Uterus (tissue), 4 donors: ENCODE results near the gene NCOA1. TPM values are rescaled to one million over a fixed set of nuclear protein-coding genes. Genes with fewer than 3 reads are reported as not detected.

ENCODE experiments used
- DNase-seq, 2 donors: peaks; one replicate each; pipeline ENCODE4 v3.0.0-alpha.2; 2019 to 2020
- H3K27ac ChIP-seq, 2 donors: fragments of 200-600 bp; sonication (generic); 1 replicate in 1 of 2; 2 replicates in 1 of 2; pipeline ENCODE4 v1.5.1; 2016 to 2018
- H3K27me3 ChIP-seq, 2 donors: fragments of 200-600 bp; sonication (generic); one replicate each; pipeline ENCODE4 v1.5.1; 2018 to 2019; ENCODE audit warnings: control low read depth in 1 of 2
- H3K36me3 ChIP-seq, 2 donors: fragments of 200-600 bp; sonication (generic); one replicate each; pipeline ENCODE4 v1.5.1; 2019; ENCODE audit warnings: control low read depth in 1 of 2
- H3K4me1 ChIP-seq, 2 donors: fragments of 200-600 bp; sonication (generic); one replicate each; pipeline ENCODE4 v1.5.1; 2018 to 2019; ENCODE audit warnings: control low read depth in 1 of 2
- H3K4me3 ChIP-seq, 2 donors: fragments of 200-600 bp; sonication (generic); 1 replicate in 1 of 2; 2 replicates in 1 of 2; pipeline ENCODE4 v1.5.1; 2018 to 2019; ENCODE audit warnings: mild to moderate bottlenecking in 1 of 2
- H3K9me3 ChIP-seq, 2 donors: fragments of 200-600 bp; sonication (generic); one replicate each; pipeline ENCODE4 v1.5.1; 2019; ENCODE audit warnings: control low read depth in 1 of 2
- POLR2A ChIP-seq, 2 donors: fragments of 450-650 bp; IDR thresholded peaks; one replicate each; pipeline ENCODE4 v1.6.1; 2016; ENCODE audit warnings: antibody characterized with exemption in 2 of 2, mild to moderate bottlenecking in 1 of 2, moderate library complexity in 1 of 2
- intact Hi-C: fragments of 100-400 bp; cut with DNase I; formaldehyde crosslinking; loops from one replicate; pipeline ENCODE4 v1.15.1; 2023; ENCODE audit warnings: low total_unique reads
- total RNA-seq, 4 donors: library from RNA; depleted of rRNA in 3 of 4; stranded (reverse); fragments of >200 nt in 3 of 4; gene quantifications; one replicate each; pipeline versions ENCODE4 v1.1.0 to v1.2.4, GENCODE V29; 2014 to 2023
- TF ChIP-seq, protein P1 (sequence below), 4 experiments: fragments of 200-600 bp in 2 of 4; fragments of 450-650 bp in 2 of 4; sonication (generic) in 2 of 4; IDR thresholded peaks; one replicate each; pipeline ENCODE4 v1.5.1; 2016 to 2019; ENCODE audit warnings: antibody characterized with exemption in 4 of 4, mild to moderate bottlenecking in 2 of 4, moderate library complexity in 1 of 4
- donor health status: DM: yes; HTN: yes; CAD: no.

The NCOA1 gene
- total RNA-seq, 4 donors from 2014 or later = 38.7 to 88.5 (median 62.0) TPM

DNA sequence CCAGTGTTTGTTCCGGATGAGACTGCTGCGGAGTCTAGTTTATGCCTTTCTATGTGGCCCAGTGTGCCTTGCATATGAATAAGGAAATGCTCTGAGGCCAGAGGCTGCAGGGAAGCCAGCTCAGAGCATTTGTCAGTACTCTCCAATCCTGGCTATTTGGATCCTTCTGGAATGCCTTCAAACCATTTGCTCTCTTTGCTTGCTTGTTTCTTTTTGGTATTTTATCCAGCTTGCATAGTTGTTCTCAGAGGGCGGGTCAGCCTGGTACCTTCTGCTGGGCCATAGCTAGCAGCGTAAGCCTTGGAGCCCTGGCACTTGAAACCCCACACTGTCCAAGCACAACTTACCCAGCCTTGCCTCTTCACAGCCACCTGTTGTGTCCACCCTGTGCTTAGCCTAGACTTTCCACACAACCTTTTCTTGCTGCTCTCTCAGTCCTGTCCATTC lies 322.7 kb downstream of the NCOA1 start:
- H3K4me3 ChIP-seq = no peak overlapping the region
- H3K9me3 ChIP-seq = no peaks in the 10 kb centered on the region
- H3K27ac ChIP-seq = no peak overlapping the region
- no peaks in the 10 kb centered on the region for H3K36me3 ChIP-seq
- TF ChIP-seq, protein P1, sequence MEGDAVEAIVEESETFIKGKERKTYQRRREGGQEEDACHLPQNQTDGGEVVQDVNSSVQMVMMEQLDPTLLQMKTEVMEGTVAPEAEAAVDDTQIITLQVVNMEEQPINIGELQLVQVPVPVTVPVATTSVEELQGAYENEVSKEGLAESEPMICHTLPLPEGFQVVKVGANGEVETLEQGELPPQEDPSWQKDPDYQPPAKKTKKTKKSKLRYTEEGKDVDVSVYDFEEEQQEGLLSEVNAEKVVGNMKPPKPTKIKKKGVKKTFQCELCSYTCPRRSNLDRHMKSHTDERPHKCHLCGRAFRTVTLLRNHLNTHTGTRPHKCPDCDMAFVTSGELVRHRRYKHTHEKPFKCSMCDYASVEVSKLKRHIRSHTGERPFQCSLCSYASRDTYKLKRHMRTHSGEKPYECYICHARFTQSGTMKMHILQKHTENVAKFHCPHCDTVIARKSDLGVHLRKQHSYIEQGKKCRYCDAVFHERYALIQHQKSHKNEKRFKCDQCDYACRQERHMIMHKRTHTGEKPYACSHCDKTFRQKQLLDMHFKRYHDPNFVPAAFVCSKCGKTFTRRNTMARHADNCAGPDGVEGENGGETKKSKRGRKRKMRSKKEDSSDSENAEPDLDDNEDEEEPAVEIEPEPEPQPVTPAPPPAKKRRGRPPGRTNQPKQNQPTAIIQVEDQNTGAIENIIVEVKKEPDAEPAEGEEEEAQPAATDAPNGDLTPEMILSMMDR (IDR thresholded peaks at IDR 0.05) = no peak
- no peak for TF ChIP-seq POLR2A (IDR thresholded peaks at IDR 0.05)
- DNase-seq = peak in 1 of 2 donors; percentile 4
- no peaks in the 10 kb centered on the region for H3K4me1 ChIP-seq
- H3K27me3 ChIP-seq = no peaks in the 10 kb centered on the region
- intact Hi-C loops = no loop called here

DNA sequence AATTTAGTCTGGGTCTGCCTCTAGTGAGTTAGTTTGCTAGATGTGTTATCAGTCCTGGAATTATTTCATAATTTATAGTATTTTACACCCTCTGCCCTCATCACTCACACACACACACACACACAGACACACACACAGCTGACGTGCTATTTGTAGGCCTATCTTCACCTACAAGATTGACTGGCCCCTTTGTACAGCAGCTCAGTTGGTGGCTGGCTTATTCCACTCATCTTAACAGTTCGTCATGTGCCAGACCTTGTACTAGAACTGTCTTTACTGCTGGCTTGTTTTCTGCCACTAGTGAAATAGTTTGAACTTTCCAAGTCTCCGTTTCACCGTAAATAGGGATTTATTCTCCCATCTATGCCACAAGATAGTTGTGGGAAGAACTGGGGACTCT lies 323.5 kb downstream of the NCOA1 start:
- no peak overlapping the region for H3K27ac ChIP-seq
- H3K36me3 ChIP-seq = no peaks in the 10 kb centered on the region
- intact Hi-C loops = no loop called here
- no peaks in the 10 kb centered on the region for H3K9me3 ChIP-seq
- no peak overlapping the region for H3K4me3 ChIP-seq
- no peaks in the 10 kb centered on the region for H3K4me1 ChIP-seq
- H3K27me3 ChIP-seq = no peaks in the 10 kb centered on the region
- TF ChIP-seq POLR2A (IDR thresholded peaks at IDR 0.05) = no peak
- TF ChIP-seq, protein P1 (IDR thresholded peaks at IDR 0.05) = no peak
- peak in 1 of 2 donors; percentile 2 for DNase-seq

DNA sequence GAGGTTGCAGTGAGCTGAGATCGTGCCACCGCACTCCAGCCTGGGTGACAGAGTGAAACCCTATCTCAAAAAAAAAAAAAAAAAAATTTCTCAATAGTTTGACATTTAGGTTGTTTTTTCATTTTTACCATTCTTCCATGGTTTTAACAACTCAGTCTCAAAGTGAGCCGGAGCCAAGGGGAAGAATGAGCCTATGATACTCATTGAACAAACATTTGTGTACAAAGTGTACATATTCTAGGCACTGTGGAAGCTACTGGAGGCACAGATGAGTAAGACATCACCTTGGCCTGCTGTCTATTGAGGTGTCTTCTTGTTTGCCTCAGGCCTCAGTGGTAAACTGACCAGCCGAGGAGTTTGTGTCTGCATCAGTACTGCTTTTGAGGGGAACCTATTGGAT lies 324.1 kb downstream of the NCOA1 start:
- Histone ChIP-seq H3K36me3 (no peaks in the 10 kb centered on the region), H3K4me1 (no peaks in the 10 kb centered on the region), H3K4me3 (no peak overlapping the region), H3K9me3 (no peaks in the 10 kb centered on the region), H3K27ac (no peak overlapping the region), H3K27me3 (no peaks in the 10 kb centered on the region)
- DNase-seq = peak in 1 of 2 donors; percentile 1
- TF ChIP-seq, protein P1 (IDR thresholded peaks at IDR 0.05) = no peak
- no peak for TF ChIP-seq POLR2A (IDR thresholded peaks at IDR 0.05)
- intact Hi-C loops = no loop called here

DNA sequence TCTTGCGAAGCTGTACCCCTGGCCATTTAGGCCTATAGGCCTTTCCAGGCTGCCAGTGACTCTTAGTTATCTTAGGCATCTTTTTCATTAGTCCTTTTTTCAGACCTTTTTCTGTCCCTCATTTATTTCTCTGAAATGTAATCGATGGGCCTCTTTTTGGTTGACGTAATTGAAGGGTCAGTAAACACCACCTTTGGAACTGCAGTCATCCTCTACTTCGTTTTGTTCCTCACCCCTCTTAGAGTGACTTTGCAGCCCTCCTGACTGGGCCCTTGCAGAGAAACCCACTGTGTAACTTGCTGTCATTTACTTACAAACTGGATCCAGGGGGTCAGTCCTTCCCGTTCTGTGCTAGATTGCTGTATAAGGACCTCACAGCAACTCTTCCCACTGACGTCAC lies 325.4 kb downstream of the NCOA1 start:
- Histone ChIP-seq H3K27ac (no peak overlapping the region), H3K36me3 (no peaks in the 10 kb centered on the region), H3K27me3 (no peaks in the 10 kb centered on the region), H3K9me3 (no peaks in the 10 kb centered on the region), H3K4me3 (no peak overlapping the region), H3K4me1 (no peaks in the 10 kb centered on the region)
- TF ChIP-seq, protein P1 (IDR thresholded peaks at IDR 0.05) = no peak
- no peak for TF ChIP-seq POLR2A (IDR thresholded peaks at IDR 0.05)
- DNase-seq = peak in 1 of 2 donors; percentile 2
- intact Hi-C loops = no loop called here

DNA sequence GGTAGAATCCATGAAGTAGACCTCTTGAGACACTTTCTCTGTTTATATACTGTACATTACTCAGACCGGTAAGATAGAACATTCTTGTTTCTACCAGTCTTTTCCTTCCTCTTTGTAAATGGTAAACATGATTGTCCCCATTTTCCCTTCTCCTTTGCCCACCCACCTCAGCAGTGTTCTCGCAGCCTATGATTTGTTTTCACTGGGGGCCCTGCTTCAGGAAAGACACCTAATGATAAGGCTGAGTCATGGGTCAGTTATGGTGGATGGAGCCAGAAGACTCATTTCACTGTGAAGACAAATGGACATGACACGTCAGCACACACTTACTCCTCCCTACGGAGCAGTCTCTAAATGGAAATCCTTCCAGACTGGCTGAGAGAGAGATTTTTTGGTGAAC lies 325.8 kb downstream of the NCOA1 start:
- H3K4me1 ChIP-seq = no peaks in the 10 kb centered on the region
- TF ChIP-seq, protein P1 (IDR thresholded peaks at IDR 0.05) = no peak
- no peak for TF ChIP-seq POLR2A (IDR thresholded peaks at IDR 0.05)
- no peaks in the 10 kb centered on the region for H3K36me3 ChIP-seq
- intact Hi-C loops = no loop called here
- DNase-seq = peak in 1 of 2 donors; percentile 13
- H3K4me3 ChIP-seq = no peak overlapping the region
- H3K27me3 ChIP-seq = no peaks in the 10 kb centered on the region
- H3K27ac ChIP-seq = no peak overlapping the region
- H3K9me3 ChIP-seq = no peaks in the 10 kb centered on the region
